ENCODE measurements around the gene TXN.
A peak's percentile ranks its signal among the peaks of the same experiment; 100 is the strongest.

Gene TXN

GRCh38 chr9:110256380-110257096, at the start of gene TXN:
Gene TXN, minus strand, starts transcription at chr9:110256507. Its CDS starts 72 bp downstream, at chr9:110256435.
- DNase-seq: peak; percentile 80 to 84

GRCh38 chr9:110303133-110303532, 46.8 kb upstream of the TXN start:
- DNase-seq: no peak

GRCh38 chr9:110298043-110298605, 41.8 kb upstream of the TXN start:
- no peak for DNase-seq

GRCh38 chr9:110293248-110293647, 36.9 kb upstream of the TXN start:
- DNase-seq: no peak

- no peak for DNase-seq
These were observed 35.7 kb upstream of the TXN start for GRCh38 chr9:110291921-110292557.

- no peak for DNase-seq
These were observed 33.7 kb upstream of the TXN start for GRCh38 chr9:110290001-110290400.

GRCh38 chr9:110288503-110288902, 32.2 kb upstream of the TXN start:
- DNase-seq: no peak

GRCh38 chr9:110287289-110287680, 31.0 kb upstream of the TXN start:
- DNase-seq: no peak

GRCh38 chr9:110284211-110284844, 28.0 kb upstream of the TXN start:
- no peak for DNase-seq

GRCh38 chr9:110283751-110284150, 27.4 kb upstream of the TXN start:
- no peak for DNase-seq

GRCh38 chr9:110282739-110283081, 26.4 kb upstream of the TXN start:
- no peak for DNase-seq

- no peak for DNase-seq
These were observed 25.9 kb upstream of the TXN start for GRCh38 chr9:110282018-110282738.

- DNase-seq: no peak
These were observed 21.9 kb upstream of the TXN start for GRCh38 chr9:110278080-110278707.

- DNase-seq: no peak
These were observed 20.5 kb upstream of the TXN start for GRCh38 chr9:110276781-110277180.

GRCh38 chr9:110270211-110270995, 14.1 kb upstream of the TXN start:
- DNase-seq: no peak

GRCh38 chr9:110266795-110267194, 10.5 kb upstream of the TXN start:
- no peak for DNase-seq

- DNase-seq: no peak
These were observed 5.3 kb upstream of the TXN start for GRCh38 chr9:110261632-110262031.

GRCh38 chr9:110260911-110261310, 4.6 kb upstream of the TXN start:
- DNase-seq: no peak

- no peak for DNase-seq
These were observed 3.3 kb upstream of the TXN start for GRCh38 chr9:110259566-110259965.

- no peak for DNase-seq
These were observed 2.4 kb upstream of the TXN start for GRCh38 chr9:110258690-110259091.

GRCh38 chr9:110257956-110258355, 1.6 kb upstream of the TXN start:
- no peak for DNase-seq
